ENCODE results near the gene APBA3.

APBA3 gene

GRCh38 chr19:3785938-3786824, 24.7 kb upstream of the APBA3 start, which contains the start of gene MATK:
Gene MATK (minus strand): TSS chr19:3786381. CDS start chr19:3785135, 1,246 bp downstream.
- DNase-seq, result peak; percentile 42 to 45

GRCh38 chr19:3785451-3785937, 24.0 kb upstream of the APBA3 start:
- DNase-seq, result peak; percentile 55 to 59

GRCh38 chr19:3784607-3785450, 23.3 kb upstream of the APBA3 start:
- DNase-seq, result no peak

DNA sequence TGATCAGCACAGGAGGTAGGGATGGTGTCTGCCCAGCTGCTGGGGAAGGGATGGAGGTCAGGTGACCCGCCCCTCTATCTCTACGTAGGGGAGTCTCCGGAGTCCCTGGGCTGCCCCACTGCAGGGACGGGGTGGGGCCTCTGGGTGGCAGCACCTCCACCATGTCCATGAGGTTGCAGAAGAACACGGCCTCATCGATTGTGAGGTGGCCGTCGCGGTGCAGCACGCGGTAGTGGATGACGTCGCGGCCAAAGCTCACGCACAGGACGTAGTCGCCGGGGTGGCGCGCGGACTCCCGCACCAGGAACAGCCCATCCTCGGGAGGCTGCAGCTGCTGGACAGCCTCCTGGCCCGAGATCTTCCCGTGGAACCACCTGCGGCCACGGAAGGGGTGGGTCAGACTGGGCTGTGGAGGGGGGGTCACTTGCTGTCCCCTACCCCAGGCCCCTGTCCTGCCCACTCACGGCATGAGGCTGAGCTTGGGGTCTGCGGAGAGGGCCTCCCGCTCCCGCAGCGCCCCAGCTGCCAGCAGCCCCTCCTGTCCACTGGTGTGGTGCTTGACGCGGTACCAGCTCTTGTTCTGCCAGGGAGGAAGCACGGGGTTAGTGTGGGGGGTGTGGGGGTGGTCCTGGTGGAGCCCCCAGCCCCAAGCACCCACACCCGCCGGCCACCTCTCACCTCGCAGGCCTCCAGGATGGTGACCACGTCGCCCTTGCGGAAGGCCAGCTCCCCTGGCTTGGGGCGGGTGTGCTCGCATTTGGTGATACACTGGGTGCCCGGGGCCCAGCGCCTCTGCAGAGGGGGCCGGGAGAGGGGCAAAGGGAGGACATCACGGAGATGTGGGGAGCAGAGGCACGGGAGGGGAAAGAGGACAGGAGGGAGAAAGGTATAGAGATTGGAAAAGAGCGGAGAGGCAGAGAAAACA, 22.4 kb upstream of the APBA3 start:
- peak; percentile 37 to 45 for DNase-seq

GRCh38 chr19:3782903-3783302, 21.4 kb upstream of the APBA3 start:
- DNase-seq, result no peak

DNA sequence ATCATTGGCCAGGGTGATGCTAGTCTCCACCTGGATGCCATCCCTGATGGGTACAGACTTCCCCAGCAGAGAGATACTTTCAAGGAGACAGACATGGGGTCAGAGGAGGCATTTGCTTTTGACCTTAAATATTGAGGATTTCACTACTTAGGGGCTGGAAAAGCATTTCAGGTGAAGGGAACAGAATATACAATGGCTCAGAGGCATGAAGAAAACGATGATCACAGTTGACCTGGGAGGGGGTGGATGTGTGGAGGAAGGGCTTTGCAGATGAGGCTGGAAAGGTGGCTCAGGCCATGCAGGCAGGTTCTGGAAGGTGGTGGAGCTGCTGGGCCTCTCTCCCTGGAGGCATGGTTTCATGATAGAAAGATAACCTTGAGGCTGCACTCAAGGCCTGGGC, 20.8 kb upstream of the APBA3 start:
- no peak for DNase-seq

DNA sequence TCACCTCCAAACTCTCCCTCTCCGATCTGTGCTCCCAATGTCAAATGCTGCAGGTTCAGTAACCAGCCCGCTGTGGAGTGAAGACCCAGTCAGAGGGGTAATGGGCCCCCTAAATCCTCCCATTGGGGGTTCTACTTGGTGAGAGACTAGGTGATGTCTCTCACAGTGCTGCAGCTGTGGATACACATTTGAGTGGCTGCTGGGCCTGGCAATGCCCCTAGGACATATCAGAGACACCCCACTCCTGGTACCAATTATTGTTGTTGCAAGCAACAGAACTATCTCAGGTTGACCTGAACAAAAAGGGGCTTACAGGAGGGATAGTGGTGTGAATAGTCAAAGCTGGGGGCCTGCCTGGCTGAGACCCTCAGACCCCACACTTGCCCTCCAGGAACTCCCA, 20.1 kb upstream of the APBA3 start:
- no peak for DNase-seq

DNA sequence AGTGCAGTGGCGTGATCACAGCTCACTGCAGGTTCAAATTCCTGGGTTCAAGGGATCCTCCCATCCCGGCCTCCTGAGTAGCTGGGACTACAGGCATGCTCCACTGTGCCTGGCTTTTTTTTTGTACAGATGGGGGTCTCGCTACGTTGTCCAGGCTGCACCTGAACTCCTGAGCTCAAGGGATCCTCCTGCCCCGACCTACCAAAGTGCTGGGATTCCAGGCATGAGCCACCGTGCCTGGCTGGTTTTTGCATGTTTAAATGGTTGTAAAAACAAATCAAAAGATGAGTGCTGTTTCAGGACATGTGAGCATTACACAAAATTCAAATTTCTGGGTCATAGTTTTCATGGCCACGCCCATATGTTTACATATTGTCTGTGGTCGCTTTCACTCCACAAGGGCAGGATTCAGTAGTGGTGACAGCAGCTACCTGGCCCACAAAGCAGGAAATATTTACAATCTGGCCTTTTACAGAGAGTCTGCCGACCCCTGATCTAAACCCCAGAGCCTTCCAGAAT, 19.4 kb upstream of the APBA3 start:
- DNase-seq, result no peak

DNA sequence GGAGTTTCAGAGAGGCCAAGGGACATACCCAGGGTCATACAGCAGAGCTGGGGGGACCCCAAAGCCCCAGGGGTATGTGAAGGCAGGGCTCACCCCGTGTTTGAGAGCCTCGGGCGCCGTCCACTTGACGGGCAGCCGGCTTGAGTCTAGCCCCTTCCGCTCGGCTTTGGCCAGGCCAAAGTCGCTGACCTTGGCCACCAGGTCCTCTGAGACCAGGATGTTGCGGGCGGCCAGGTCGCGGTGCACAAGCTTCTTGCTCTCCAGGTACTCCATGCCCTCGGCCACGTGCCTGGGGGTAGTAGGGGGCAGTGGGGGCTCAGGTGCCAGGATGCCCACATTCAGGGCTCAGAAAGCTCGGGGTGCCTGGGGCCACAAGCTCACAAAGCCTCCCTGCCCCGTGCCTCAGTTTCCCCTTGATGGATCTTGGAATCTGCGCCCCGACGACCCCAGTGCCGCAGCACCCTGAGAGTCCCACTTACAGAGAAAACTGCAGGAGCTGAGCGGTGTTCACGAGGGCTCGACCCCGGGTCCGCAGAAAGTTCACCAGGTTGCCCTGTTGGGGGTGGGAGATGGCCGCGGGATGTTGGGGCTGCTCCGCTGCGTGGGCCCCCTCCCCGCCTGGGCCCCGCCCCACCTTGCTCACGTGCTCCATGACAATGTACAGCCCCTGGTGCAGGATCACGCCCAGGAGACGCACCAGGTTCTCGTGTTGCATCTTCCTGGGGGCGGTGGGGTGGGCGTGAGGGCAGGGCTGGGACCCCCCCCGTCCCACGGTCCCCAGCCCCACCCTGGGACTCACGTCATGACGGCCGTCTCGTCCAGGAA, 17.6 kb upstream of the APBA3 start:
- DNase-seq, result no peak

DNA sequence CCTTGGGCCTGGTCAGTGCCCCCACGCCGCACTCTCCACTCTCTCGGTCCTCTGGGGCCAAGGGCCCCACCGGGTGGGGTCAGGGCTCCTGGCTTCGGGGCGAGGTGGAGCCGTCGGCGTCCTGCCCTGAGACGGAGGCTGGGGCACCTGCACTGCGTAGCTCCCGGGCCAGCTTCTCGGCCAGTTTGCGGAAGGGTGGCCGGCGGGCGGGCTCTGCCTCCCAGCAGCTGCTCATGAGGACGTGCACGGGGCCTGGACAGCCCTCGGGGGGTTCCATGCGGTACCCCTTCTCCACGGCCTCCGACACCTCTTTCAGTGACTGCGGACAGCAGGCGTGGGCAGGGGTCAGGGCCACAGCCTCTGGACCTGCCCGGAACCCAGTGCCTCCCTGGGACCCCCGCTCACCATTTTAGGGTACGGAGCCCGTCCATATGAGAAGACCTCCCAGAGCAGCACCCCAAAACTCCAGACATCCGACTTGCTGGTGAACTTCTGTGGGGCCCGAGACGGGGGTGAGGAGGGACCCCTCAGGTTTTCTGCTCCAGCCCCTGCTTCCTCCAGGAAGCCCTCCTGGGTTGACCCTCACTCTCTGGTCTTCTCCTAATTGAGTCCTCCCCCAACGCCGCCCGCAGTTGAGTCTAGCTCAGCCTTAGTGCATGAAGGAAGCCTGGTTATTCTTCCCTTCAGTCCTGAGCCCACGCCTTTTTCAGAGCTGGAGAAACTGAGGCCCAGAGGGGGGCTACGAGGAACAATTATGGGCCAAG, 16.8 kb upstream of the APBA3 start:
- no peak for DNase-seq

DNA sequence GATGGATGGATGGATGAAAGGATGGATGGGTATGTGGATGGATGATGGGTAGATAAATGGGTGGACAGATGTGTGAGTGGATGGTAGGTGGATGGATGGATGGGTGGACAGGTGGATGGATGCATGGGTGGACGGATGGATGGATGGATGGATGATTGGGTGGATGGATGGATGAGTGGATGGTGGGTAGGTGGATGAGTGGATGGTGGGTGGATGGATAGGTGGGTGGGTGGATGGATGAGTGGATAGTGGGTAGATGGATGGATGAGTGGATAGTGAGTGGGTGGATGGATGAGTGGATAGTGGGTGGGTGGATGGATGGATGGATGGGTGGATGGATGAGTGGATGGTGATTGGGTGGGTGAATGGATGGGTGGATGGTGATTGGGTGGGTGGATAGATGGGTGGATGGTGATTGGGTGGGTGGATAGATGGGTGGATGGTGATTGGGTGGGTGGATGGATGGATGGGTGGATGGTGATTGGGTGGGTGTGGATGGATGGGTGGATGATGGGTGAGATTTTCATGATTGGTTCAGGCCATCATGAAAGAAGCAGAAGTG, 15.1 kb upstream of the APBA3 start:
- DNase-seq, result no peak

GRCh38 chr19:3775831-3776230, 14.3 kb upstream of the APBA3 start:
- no peak for DNase-seq

GRCh38 chr19:3775374-3775711, 13.9 kb upstream of the APBA3 start:
- no peak for DNase-seq

- no peak for DNase-seq
Measured at GRCh38 chr19:3774621-3775373, 13.3 kb upstream of the APBA3 start.

DNA sequence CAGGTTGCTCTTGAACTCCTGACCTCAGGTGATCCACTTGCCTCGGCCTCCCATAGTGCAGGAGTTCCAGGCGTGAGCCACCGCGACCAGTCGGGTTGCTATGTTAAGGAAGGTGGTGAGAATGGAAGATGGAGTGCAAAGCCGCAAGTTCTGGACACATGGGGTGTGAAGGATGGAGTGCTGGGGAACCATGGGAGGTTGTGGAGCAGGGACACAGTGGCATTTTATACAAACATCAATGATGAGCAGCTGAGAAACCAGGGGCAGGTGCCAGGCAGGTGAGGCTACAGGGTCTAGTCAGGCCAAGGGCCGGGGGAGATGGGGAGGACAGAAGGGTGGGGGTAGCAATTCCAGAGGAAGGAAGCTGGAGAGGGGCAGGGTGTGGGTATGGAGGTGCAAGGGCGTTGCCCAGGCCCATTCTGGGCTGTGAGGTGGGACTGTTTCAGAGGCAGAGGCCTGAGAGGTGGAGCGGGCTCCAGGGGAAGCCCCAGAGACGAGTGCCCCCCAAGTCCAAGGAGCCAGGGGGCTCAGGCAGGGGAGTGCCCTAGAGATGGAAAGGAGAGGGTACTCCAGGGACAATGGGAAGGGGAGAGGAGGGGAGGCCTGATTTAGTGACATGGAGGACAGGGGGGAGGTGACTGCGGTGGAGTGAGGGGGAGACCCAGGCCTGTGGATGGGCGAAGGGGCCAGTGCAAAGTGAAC, 12.5 kb upstream of the APBA3 start:
- DNase-seq, result no peak

DNA sequence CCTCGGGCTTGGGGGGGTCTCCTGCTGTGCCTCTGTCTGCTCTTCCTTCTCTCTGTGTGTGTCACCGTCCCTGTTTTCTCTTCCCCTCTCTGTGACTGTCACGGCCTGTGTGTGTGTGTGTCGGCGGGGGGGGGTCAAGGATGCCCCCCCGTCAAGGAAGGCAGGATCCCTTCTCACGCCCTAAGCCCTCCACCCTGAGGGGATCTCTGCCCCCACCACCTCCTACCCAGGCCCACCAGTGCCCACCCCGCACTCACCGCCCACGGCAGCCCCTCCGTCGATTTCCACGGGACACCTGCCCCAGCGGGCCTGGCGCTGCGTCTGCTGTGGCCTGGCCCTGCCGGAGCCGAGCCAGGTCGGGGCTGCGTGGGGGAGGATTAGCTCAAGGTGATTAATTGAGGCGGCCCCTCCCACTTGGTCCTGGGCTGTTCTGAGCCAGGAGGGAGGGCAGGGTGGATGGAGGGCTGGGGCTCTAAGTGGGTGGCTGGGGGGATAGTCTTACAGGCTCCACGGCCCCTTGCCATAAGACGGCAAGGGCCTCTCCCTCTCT, 10.5 kb upstream of the APBA3 start, which contains the start of gene RAX2:
RAX2 (minus strand) TSS at position 323 of the 550 bp plus-strand sequence. CDS start 486 bp downstream, outside the sequence.
- DNase-seq, result no peak

DNA sequence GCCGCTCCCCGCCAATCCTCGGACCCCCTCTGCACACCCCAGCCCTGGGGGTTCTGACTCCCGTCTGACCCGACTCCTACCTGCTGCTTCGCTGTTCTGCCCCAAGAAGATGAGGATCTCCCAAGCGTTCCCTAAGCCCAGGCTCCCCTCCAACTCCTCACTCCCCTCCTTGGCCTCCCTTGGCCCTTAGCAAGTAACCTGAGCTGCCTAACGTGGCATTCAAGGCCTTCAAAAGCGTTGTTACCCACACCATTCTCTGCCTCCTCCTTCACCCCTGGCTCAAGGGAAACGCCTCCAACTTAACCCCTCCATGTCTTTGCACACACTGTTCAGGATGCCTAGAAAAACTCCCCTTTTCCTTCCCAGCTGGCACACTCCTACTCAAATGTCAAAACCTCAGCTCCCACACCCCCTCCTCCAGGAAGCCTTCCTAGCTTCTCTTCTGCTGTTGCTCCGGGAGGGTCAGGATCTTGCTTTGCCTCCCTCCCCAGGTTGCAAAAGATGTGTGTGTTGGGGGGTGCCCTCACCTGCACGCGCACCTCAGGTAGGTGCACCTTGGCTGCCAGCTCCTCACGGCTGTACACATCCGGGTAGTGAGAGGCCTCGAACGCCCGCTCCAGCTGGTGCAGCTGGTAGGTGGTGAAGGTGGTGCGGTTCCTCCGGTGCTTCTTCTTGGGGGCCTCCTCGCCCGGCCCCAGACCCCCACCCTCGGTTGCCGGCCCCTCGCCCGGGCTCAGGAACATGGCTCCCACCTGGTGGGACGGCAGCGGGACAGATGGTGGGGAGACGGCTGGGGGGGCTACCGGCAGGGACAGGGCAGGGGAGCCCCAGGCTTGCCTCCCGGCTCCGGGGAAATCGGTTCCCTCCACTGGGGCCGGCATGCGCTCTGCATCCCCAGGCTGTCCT, 9.8 kb upstream of the APBA3 start:
- no peak for DNase-seq
